Activated T-helper 9 cell treated with anti-CD3 and anti-CD28 coated beads, Interleukin-2, amount 50 U/mL, for 16 hours (primary cell): ENCODE results near the gene ARHGAP28.

Experiments
- DNase-seq: peaks from one replicate; pipeline ENCODE4 v3.0.0-alpha.2; 2020; ENCODE audit warnings: low read depth

Gene ARHGAP28, protein sequence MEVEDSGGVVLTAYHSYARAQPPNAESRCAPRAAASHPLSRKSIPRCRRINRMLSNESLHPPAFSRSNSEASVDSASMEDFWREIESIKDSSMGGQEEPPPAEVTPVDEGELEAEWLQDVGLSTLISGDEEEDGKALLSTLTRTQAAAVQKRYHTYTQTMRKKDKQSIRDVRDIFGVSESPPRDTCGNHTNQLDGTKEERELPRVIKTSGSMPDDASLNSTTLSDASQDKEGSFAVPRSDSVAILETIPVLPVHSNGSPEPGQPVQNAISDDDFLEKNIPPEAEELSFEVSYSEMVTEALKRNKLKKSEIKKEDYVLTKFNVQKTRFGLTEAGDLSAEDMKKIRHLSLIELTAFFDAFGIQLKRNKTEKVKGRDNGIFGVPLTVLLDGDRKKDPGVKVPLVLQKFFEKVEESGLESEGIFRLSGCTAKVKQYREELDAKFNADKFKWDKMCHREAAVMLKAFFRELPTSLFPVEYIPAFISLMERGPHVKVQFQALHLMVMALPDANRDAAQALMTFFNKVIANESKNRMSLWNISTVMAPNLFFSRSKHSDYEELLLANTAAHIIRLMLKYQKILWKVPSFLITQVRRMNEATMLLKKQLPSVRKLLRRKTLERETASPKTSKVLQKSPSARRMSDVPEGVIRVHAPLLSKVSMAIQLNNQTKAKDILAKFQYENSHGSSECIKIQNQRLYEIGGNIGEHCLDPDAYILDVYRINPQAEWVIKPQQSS

DNA sequence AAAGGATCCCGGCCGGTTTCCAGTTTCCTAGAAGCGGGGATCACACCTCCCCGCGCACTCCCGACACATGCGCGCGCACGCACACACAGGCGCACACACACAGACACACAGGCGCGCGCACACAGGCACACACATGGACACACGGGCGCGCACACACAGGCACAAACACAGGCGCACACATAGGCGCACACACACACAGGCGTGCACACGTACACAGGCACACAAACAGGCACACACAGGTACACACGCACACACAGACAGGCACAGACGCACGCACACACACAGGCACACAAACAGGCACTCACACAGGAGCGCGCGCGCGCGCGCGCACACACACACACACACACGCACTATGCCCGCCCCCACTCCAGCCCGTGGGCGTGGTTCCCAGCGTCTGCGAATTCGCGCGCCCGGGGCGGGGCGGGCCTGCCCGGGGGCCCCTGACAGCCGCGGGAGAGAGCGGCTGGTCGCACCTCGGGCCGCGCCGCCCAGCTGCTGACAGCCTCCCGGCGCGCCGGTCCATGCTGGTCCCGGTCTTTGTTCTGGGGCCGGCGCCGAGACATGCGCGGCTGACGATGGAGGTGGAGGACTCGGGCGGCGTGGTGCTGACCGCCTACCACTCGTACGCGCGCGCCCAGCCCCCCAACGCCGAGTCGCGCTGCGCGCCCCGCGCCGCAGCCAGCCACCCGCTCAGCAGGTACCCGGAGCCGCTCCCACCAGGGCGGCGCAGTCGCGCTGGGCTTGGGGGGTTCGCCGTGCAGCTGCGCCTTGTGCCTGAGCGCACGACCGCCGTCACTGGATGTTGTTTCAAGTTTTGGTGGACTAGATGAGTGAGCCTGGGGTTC is at the start of gene ARHGAP28:
Gene ARHGAP28 (plus strand): TSS at position 470 of the 845 bp plus-strand sequence. CDS start 106 bp downstream, at position 576.
- no peak for DNase-seq

DNA sequence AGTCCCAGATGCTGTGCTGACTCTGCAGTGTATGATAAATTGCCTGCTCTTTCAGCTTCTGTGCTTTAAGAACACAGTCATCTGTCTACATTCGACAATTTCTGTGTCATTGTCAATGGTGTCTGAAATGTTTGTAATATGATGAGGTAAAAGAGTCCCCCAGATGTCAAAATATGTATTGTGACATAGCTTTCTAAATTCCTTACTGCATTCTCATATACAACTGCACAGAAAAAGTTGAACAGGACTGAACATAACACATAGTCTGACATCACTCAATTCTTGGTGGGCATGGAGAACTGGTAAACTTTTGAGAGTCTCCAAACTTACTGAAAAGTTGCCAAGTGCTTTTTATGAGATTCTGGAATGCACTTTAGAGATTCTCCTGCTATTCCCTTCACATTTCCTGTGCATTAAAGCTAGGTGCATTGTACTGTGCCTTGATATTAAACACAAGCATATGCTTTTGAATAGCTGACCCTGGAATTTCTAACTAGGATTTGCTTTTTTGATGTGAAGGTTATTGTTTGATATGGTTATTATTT is 48.1 kb upstream of the ARHGAP28 start:
- DNase-seq, result no peak

DNA sequence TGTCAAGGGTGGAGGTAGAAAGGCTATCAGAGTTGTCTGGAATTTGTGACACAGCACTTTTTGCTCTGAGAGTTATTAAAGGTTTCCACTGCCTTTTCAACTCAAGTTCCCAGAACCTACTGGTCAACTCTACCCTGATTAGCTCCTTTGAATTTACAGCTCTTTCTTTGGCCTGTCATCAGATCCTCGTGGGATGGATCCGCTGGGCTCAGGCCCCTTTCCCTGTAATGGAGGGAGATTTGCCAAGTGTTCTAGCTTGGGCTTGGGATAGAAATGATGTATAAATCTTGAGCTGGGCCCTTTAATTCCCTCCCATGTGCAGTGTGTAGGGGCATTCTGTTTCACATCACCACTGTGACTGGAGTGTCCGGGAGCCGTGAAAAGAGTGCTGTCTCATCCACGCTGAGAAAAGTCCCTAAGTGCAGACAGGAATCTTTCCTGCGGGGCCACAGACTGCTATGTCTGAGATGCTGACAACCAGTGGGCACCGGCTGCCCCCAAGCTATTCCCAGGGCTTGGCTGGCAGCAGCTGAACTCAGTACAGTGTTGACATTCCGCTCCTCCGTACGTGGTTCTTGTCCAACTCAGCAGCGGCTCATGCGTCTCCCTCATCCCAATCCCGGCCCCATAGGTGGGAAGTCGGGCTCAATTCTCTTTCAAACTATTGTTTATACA is 46.9 kb upstream of the ARHGAP28 start:
- no peak for DNase-seq

DNA sequence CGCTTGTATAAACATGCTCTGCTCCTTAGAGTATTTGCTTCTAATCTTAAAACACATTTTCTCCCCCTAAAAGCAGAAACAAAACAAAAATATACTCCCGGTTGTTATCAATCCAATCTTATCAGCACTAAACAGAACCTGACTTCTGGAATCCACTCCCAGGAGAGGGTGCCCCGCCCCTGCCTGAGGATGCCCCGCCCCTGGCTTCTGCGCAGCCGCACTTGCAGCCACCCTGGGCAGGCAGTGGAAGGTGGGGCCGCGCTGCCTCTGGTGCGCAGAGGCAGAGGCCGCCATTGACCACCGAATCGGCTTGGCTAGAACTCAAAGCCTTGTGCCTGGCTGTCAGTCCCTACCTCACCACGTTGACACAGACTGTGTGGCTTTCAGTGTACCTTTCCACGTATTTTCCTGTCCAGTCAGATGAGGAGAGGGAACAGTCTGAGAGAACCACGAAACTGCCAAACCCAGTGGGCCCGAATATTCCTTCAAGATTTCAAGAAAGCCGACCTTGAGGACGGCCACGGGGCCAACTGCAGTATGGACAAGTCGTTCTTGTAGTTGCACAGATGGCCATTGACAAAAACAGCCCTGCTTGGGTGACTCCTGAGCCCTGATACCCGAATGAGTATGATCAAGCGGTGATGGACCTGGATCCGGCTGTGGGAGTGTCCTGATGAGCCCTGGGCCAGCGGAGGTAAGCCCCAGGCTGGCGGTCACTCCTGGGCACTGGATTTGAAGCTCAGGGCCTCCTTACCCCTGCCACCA is 46.2 kb upstream of the ARHGAP28 start:
- DNase-seq, result no peak

DNA sequence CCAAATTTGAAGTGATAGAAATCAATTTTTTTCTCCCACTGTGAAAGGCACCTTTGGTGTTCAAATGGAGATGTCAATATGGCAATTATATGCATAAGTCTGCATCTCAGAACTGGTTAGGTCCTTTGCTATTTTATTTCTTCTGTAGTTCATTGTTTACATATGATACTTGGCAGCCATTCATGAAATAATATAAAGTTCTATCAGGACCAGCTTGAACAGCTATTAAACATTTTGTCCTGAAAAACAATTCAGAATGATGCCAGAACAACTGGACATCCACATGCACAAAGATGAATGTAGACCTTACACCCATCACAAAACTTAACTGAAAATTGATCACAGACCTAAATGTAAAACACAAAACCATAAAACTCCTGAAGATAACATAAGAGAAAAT is 41.8 kb upstream of the ARHGAP28 start:
- DNase-seq, result no peak

DNA sequence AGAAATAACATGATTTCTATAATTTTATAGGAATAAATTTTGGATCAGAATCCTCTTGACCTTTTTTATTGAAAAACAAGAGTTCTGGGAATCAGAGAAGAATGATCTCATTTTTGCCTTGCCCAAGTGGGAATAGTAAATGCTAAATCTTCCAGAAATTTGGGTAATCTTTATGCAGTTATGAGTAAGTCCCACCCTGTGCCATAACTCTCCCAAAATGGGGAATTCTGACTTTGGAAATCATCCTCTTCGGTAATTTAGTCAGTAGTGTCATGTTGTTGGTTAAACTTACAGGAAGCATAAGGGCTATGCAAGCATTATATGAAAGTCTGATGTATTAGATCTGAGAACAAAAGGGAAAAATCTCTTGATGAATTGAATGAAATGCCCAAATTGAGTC is 20.6 kb upstream of the ARHGAP28 start:
- DNase-seq, result no peak

DNA sequence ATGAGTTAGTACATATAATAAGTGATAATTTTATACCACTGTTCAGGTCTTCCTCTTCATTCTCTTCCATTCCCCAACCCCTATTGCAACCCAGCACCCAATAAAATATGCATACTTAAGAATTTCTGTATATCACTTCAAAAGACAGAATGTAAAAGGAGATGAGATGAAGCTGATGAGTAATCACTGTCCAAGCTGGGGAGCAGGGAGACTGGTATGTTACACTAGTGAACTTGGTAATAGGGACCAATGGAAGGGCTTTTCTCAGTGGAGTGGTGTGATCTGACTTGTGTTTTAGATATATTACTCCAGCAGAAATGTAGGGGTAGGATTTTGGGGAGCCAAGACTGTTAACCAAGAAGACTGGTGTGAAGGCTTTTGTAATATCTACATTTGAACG is 18.0 kb upstream of the ARHGAP28 start:
- DNase-seq, result no peak

DNA sequence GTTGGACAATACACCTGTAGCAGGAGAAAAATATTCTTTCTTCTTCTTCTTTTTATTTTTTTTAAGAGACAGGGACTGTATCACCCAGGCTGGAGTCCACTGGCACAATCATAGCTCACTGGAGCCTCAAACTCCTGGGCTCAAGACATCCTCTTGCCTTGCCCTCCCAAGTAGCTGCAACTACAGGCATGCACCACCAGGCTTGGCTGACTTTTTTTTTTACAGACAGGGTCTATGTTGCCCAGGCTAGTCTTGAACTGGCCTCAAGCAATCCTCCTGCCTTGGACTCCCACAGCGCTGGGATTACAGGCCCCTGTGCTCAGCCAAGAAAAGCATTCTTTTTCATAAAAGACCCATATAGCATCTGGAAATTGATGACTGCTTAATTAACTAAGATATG is 17.1 kb upstream of the ARHGAP28 start:
- no peak for DNase-seq

DNA sequence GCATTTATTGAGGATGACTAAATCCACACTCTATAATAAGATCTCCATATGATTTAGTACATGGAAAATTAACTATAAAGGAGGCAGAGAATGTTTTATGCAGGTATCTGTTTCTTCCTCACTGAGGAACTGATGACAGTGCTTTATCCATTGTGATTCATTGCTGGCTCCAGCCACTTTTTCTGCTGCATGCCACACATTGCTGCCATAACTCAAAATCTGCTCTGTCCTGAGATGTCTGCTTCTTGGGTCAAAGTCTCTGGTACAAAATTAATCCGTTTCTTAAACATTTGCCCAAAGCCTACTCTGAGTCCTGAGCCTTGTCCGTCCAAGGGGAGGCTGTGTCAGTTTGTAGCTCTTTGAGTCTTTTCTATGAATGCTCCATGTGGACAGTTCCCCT is 15.5 kb upstream of the ARHGAP28 start:
- DNase-seq, result no peak

DNA sequence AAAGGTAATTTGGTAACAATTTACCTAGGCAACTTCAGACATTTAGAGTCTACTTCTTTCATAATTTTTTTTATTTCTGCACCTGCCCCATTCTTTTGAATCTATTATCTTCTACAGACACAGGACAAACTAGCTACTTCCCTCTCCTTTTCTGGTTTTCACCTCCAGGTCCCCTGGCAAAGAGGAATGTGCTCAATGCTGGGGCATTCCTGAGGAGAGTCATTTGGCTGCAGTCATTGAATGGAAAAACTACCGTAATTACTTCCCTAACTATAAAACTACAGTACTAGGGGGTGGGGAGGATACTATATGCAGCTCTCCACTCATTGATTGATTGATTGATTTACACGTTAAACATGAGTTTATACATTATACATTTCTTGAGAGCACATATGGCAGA is 11.2 kb upstream of the ARHGAP28 start:
- no peak for DNase-seq

DNA sequence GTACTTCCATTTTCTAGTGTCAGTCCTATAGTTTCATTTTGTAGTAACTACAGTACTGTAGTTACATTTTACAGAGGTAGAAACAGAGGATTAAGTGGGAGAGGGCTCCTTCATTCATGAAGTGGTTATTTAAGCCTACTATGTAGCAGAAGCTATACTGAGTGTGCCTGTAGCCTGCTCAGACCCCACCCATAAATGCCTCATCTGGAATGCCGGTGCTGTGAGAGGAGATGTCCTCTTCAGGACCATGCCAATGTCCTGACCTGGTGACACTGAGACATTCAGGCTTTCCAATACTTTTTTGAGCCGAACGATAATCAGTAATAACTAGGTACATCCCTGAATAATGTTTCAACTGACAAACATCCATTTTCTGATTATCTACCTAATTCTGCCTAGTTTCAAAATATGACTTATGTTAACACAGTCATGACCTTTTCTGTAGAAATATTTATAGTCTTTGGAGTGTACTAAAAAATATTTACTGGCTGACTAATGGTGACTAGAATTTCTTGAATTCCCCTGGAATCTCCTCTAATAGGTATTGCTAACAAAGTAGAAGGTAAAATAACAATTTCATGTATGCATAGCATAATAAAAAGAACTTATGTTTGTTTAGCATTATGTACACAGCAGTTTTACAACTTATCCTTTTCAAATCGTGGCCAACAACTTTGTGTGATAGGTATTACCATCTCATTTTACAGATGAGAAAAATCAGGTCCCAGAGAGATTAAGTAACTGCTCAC is 10.2 kb upstream of the ARHGAP28 start:
- no peak for DNase-seq

DNA sequence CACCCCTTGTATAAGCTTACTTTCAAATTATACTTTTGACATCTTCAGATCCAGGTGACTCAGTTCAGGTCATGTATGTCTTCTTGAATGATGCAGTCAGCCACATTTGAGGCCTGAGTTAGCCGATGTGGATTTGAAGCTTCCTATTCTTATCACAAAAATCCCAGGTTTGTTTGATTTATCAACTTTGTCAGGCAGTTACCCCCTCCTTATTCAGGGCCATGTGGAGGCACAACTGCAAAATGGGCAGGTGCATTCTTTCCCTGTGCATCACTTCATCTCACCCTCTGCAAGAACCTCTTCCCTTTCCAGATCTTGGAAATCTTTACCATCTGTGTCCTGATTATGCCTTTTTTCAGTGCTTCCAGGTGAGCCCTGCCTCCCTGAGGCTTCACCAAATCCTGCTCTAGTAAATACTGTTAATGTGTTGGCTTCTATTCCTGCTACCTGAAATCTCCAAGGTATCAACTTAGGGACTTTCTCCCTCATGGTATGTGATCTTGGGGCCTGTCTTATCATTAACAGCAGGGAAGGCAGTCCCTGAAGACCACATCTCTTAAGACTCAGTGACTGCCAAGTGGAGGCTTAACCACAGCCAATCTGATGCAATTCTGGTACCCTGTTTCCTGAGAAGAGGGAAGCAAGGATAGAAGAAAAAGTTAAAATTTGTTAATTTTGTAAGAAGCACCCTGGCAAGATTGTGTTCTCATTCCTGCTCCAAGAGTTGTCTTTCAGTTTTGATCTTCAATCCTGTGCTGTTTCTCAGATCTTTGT is 9.4 kb upstream of the ARHGAP28 start:
- no peak for DNase-seq

DNA sequence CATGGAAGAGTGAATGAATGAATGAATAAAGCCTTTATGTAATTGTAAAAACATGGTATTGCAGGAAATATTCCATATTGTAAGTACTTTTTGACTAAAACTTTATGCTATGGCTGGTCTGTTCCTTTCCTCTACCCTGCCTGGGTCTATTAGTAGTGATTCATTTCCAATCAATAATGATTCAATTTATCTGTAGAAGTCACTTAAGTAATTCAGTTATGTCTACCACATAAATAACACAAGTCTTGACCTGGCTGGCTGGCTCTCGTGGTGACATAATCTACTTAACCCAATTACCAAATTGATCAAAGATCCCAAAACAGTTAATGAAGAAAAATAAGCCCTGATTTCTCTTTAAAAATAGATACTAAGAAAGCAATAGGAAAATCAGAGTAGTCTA is 7.8 kb upstream of the ARHGAP28 start:
- DNase-seq, result no peak

DNA sequence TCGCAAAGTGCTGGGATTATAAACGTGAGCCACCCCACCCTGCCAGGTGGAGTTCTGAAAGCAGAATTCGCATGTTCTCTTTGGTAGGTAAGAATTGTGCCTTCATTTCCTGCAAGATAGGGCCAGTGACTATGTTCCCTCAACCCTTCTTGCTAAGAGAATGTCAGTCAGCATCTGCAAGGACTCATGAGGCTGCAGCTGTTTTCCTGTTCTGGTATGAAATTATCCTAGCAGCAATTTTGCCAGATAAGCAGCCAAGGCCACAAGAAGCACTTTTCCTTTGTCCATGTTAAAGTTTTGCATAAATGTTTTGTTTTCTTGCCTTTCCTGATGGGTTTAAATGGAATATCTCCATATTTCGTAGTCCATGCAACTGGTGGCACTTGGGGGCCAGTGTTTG is 6.8 kb upstream of the ARHGAP28 start:
- no peak for DNase-seq

DNA sequence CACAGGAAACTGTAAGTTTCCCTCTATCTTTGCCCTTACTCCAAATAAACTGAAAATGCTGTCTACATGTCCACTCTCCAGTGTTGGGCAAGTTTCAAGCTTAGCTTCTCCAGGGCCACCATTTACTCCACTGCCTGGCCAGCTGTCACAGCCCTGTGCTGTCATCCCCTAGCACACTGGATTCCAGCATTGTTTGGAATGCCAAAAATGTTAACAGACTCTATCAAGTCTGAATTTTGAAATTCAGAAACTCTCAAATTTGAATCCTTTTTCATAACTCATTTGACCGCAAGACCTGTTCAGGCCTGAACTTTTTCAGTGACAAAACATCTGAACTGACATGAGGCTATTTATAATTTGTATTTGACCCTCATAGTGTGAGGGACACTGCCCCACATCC is 5.2 kb upstream of the ARHGAP28 start:
- DNase-seq, result no peak

DNA sequence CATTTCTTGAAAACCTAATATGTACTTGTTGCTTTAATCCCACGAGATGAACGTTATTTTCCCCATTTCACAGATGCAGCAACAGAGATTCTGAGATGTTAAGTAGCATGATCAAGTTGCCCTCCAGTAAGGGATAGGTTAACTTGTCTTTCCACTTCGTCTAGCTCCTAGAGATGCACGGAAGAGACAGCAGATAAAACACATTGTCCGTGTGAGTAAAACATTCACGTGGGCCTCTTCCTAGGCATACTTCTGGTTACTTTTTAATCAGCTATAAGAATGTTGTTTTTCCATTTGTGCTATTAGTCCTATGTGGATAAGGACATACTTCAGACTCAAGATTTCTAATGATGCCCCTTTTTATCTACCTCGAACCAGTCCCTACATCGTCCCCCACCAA is 1.2 kb upstream of the ARHGAP28 start:
- no peak for DNase-seq

DNA sequence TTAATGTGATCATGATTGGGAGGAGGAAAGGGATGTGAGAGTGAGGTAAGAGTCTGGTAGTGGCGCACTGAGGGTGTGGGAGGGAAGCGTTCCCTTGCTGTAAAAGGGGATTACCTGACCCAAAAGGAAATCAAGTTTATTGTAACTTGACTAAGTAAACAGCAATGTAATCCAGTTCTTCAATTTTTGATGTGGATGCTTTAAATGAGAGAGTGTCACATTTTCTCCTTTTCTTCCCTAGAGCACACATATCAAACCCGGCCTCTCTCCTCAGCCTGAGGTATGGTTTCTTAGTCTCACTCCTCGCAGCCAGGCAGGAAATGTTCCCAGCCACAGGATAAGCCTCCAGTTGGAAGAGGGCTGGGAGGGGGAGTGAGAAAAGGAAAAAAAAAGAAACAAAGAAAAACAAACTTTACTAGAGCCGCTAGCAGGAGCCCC is 688 bp upstream of the ARHGAP28 start:
- DNase-seq, result no peak

DNA sequence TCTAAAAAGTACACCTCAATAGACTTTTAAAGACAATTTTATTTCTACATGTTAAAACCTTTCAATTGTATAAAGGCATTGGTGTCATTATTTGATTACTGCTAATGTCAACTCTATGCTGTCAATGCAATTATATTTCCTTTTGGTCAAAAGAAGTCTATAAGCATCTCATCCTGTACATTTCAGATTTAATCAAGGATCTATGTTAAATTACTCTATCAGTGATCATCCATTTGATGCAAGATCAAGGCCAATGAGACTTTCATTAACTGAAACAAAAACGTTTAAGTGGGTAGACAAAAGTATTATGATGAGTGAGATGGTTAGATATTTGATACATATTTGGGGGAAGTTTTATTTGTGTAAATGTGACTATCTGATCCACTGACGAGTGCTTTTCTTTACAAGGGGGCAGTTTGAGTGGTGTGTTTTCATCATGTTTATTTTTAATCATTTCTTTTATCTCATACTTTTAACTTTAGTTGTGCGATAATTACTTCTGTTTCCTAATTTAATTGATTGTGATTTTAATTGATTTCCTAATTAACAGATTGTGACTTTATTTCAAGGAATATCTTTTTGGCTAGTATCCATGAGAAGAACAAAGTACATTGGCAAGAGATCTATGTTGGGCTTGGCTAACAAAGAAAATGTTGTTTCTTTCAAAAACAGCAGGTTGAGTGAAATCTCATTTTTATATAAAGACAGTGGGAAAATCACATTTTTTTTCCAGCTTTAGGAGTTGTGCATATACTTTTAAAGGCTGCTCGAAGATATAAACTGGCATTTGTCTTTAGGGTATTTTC is 1.1 kb downstream of the ARHGAP28 start:
- DNase-seq, result no peak

DNA sequence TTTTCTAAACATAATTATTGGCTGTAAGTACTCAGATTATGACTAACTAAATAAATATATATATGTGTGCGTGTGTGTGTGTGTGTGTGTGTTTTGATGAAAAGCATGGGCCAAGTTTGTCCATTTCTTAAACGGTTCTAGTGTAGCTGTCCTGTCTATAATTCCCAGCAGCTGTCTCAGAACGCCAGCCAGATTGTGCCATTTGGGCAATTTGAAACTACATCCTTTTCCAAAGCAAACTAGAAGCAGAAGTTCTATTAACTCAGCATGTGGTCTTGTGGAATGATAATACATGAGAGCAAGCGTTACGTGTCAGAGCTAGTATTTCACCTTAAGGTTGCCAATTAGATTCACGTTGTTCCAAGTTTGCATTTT is 1.7 kb downstream of the ARHGAP28 start:
- DNase-seq, result no peak
